GM12865 (cell line): Measurements from ENCODE around the gene KPNB1.

Source experiments
- DNase-seq: peaks from one replicate; pipeline ENCODE4 v3.0.0; 2010; ENCODE audit warnings: low read depth
- H3K4me3 ChIP-seq: 2 replicates; pipeline ENCODE4 v1.5.1; 2011; ENCODE audit warnings: mild to moderate bottlenecking, low read depth, low read length, control low read depth
- TF ChIP-seq, protein P1 (sequence below): IDR thresholded peaks from 2 replicates; pipeline ENCODE4 v1.5.1; 2011; ENCODE audit warnings: low read length, control low read depth, low read depth, inconsistent platforms; ENCODE audit not compliant: insufficient read depth; ENCODE audit errors: missing control alignments

KPNB1 gene

DNA sequence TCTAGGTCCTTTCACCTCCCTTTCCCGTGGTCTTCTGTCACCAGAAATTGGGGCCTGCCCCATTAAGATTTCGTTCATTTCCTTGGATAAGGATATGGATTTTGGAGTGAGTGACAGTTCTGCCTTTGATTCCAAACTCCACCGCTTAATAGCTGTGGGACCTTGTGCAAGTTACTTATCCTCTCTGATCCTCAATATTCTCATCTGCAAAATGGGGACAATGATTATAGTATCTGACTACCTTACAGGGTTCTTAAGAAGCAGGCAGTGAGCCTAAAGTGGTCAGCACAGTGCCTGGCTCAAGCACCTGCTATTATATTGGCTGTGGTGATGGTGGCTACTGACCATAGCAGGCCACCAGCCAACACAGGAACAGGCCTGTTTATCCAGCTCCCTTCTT, 59.9 kb downstream of the KPNB1 start:
- TF ChIP-seq, protein P1, sequence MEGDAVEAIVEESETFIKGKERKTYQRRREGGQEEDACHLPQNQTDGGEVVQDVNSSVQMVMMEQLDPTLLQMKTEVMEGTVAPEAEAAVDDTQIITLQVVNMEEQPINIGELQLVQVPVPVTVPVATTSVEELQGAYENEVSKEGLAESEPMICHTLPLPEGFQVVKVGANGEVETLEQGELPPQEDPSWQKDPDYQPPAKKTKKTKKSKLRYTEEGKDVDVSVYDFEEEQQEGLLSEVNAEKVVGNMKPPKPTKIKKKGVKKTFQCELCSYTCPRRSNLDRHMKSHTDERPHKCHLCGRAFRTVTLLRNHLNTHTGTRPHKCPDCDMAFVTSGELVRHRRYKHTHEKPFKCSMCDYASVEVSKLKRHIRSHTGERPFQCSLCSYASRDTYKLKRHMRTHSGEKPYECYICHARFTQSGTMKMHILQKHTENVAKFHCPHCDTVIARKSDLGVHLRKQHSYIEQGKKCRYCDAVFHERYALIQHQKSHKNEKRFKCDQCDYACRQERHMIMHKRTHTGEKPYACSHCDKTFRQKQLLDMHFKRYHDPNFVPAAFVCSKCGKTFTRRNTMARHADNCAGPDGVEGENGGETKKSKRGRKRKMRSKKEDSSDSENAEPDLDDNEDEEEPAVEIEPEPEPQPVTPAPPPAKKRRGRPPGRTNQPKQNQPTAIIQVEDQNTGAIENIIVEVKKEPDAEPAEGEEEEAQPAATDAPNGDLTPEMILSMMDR: no peak
- no peak for DNase-seq

DNA sequence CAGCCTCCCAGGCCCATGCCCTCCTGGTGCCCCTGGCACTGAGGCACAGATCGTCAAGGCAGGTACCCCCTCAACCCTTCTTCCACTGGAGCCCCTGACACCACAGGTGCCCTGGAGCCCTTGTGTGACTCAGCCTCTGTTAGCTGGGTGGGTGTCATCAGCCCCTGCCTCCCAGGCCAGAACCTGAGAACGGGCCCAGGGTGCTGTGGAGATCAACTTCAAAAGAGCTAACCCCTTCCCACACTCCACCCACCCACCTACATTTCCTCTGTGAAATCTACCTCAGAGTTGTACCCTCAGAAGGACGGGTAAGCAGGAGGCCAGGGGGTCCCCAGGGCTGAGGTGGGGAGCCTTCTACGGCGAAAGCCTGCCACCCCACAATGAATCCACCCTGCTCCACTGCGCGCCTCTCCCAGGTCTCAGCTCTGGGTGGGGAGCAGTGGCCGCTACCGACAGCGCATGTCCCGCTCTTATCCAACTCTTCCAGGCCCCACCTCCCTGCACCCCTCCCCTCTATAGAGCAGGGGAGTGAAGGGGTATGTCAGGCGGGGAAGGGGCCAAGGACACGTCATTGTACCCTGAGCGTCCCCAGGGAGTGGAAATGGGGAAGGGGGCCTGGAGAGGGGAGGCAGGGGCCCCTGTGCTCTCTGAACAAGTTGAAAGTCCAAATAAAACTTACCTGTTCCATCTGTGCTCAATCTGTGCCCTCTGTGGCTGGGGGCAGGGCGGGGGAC, 61.8 kb downstream of the KPNB1 start:
- TF ChIP-seq, protein P1: no peak
- no peak overlapping the region for H3K4me3 ChIP-seq
- no peak for DNase-seq

More for the DNA sequence above, 59.9 kb downstream of the KPNB1 start:
- H3K4me3 ChIP-seq: no peak overlapping the region

DNA sequence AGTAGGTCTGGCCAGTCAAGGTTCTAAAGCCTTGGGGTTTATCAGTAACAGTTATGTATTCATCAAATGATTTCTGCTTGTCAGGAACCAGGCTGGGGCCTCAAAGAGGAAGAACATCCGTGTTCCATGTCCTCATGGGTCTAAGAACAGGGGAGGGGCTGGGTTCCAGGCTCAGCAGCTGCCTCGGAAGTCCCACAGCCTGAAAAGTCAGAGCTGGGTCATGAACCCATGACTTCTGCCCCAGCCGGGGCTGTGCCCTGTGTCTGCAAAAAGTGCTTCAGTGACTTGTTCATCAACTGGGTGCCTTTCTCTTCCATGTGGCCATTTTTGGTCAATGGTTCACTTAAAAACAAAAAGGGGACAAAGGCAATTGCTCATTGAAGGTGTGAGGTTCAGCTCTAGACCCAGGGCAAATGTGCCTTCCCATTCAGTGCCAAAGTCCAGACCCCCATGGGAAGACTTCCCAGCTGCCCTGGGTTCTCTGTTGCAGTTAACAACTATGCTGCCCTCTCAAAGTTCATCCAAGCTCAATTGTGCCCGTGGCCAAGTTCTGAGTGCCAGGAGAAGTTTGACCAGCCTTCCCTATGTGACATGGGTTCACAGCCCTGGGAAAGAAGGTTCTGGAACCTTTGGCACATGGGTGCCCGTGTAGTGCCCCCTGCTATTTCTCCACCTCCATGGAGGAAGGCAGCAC, 62.8 kb downstream of the KPNB1 start:
- DNase-seq: no peak
- no peak overlapping the region for H3K4me3 ChIP-seq
- TF ChIP-seq, protein P1: no peak

DNA sequence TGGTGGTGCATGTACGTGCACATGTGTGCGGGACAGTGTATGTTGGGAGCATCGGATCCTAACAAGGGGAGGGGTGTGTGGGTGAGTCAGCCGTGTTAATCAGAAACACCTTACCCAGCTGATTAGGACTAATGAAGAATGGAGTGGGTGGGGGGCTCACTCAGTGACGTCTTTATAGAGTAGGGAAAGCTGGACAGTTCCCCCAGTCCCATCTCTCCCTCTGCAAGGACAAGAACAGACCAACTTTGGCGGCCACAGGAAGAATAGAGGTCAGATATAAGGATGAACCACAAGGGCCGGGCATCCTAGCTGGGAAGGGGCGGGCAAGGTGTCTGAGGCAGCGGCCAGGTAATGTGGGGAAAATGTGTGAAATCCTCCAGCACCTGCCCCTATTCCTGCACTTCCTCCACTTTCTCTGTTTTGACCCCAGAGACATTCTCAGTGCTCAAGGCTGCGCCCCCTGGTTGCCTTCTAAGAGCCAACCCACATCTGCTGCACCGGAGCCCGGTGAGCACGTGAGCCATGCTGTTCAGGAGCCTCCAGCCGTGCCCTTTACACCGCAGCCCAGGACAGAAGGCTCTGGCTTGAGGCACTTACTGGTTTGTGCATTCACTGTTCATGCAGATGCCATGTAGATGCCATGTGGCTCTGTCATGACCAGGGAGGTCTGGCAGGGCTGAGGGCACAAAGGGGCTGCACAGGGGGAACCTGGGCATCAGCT, 64.4 kb downstream of the KPNB1 start:
- peak; percentile 48 for DNase-seq
- TF ChIP-seq, protein P1: no peak
- no peak overlapping the region for H3K4me3 ChIP-seq

DNA sequence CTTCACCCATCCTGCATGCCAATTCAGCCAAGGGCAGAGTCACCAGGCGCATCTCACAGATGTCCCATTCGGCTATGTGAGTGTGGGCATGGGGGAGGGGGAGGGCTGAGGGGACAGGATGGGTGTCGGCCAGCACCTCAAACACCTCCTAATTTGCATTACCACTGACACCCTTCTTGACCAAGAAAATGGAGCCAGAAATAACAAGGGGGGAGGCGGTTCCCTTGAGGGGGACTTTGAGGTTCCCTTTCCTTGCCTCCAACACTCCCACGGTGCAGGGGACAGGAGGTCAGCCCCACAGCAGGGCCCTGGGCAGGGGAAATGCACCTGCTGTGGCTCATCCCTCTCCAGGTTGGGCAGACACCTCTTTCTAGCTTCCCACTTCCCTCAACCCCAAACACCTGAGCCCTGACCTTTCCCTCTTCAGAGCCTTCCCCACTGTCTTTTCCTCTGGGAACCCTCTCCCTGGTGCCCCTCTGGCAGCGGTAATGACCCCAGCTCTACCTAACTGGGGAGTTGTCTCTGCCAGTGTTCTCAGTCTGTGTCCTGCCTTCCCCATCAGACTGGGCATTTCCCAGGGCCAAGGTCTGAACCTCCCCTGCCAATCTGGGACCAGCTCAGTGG, 65.2 kb downstream of the KPNB1 start:
- TF ChIP-seq, protein P1: no peak
- no peak overlapping the region for H3K4me3 ChIP-seq
- peak; percentile 83 for DNase-seq

DNA sequence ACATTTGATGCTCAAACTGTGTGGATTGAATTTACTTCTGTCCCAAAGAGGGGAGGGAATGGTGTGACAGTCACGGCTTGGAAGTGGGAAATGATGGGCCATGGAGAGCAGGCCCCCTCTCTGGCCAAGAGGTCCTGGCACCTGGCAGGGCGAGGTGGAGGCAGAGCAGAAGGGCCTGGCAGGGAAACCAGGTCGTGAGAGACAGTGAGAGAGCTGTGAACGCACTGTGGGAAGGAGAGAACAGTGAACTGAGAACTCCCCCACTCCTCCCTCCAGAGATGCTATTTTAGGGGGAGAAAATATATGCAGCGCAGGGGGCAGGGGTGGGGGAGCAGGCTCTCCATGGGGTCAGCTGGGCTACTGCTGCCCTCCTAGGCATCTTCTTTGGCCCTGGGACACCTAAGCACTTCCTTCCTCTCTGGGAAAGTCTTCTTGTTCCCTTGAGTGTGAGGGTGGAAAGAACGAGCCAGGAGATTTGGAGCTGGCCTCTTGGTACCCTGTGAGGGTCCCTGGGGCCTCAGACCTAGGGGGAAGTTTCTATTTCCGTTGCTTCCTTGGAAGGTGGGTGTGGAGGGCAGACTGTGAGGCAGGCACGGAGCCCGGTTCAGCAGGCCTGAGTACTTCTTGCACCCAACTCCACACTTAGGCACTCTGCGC, 66.1 kb downstream of the KPNB1 start:
- no peak for DNase-seq
- TF ChIP-seq, protein P1: no peak
- no peak overlapping the region for H3K4me3 ChIP-seq
